Testis (tissue), 3 donors: ENCODE measurements around the gene CPNE4. TPM values are rescaled to one million over a fixed set of nuclear protein-coding genes. Genes with fewer than 3 reads are reported as not detected.

Experiments used
- DNase-seq: peaks from one replicate; pipeline ENCODE4 v3.0.0-alpha.2; 2019
- H3K27ac ChIP-seq, 2 donors: fragments of 200-600 bp; sonication (generic); one replicate each; pipeline ENCODE4 v1.5.1; 2019
- H3K27me3 ChIP-seq: fragments of 200-600 bp; sonication (generic); one replicate; pipeline ENCODE4 v1.5.1; 2019
- H3K36me3 ChIP-seq: fragments of 200-600 bp; sonication (generic); one replicate; pipeline ENCODE4 v1.5.1; 2017; ENCODE audit warnings: low read depth; ENCODE audit errors: missing control alignments
- H3K4me1 ChIP-seq: fragments of 200-600 bp; sonication (generic); one replicate; pipeline ENCODE4 v1.5.1; 2019
- H3K4me3 ChIP-seq, 2 donors: fragments of 200-600 bp; sonication (generic); one replicate each; pipeline ENCODE4 v1.5.1; 2017 to 2019
- H3K9me3 ChIP-seq: fragments of 200-600 bp; sonication (generic); one replicate; pipeline ENCODE4 v1.5.1; 2017
- CTCF ChIP-seq, 3 experiments: fragments of 450-650 bp in 2 of 3; fragments of 200-600 bp in 1 of 3; sonication (generic) in 1 of 3; IDR thresholded peaks; one replicate each; pipeline ENCODE4 v1.5.1; 2016 to 2019; ENCODE audit warnings: antibody characterized with exemption in 3 of 3, mild to moderate bottlenecking in 2 of 3, moderate library complexity in 1 of 3
- POLR2A ChIP-seq: fragments of 450-650 bp; IDR thresholded peaks from one replicate; pipeline ENCODE4 v1.6.1; 2017; ENCODE audit warnings: antibody characterized with exemption, mild to moderate bottlenecking, moderate library complexity
- WGBS, 2 donors: methylation state at CpG; one replicate each; pipeline ENCODE4 v1.1.5; 2018; 5-methylcytosine and 5-hydroxymethylcytosine counted together
- intact Hi-C: fragments of 100-400 bp; cut with DNase I; formaldehyde crosslinking; loops from one replicate; pipeline ENCODE4 v1.15.1; 2023; ENCODE audit warnings: low total_unique reads
- polyA plus RNA-seq: library from polyadenylated mRNA; stranded (reverse); fragments of 350-450 nt; fragmentation: Illumina TruSeq; extraction: RNeasy Lipid Tissue Mini Kit (QIAGEN cat#74804); gene quantifications from one replicate; pipeline ENCODE4 v1.2.3, GENCODE V29; 2014; ENCODE audit warnings: low read depth, low replicate concordance; ENCODE audit not compliant: insufficient read depth
- total RNA-seq, 2 donors: library from RNA; depleted of rRNA; stranded (reverse); fragments of >200 nt; gene quantifications; one replicate each; pipeline ENCODE4 v1.2.3, GENCODE V29; 2016

CPNE4 gene
- total and polyA plus RNA-seq, 3 donors from 2014 or later = 2.4 to 8.4 (median 4.5) TPM

- Histone ChIP-seq H3K4me3 (no peak overlapping the region), H3K36me3 (no peaks in the 10 kb centered on the region), H3K4me1 (no peaks in the 10 kb centered on the region), H3K9me3 (no peaks in the 10 kb centered on the region), H3K27ac (no peak overlapping the region), H3K27me3 (no peaks in the 10 kb centered on the region)
- intact Hi-C loops = no loop called here
- WGBS, 2 donors = 83 to 90% methylated on average over 2 of the region's 2 CpGs
- DNase-seq = no peak
- TF ChIP-seq POLR2A = no peak
- no peak for TF ChIP-seq CTCF (IDR thresholded peaks at IDR 0.05)
Observed at GRCh38 chr3:131731709-131732108, 303.1 kb downstream of the CPNE4 start.

GRCh38 chr3:131730581-131730980, 304.2 kb downstream of the CPNE4 start:
- DNase-seq = no peak

GRCh38 chr3:131729643-131730017, 305.2 kb downstream of the CPNE4 start:
- Histone ChIP-seq H3K36me3 (no peaks in the 10 kb centered on the region), H3K9me3 (no peaks in the 10 kb centered on the region), H3K27ac (no peak overlapping the region), H3K4me1 (no peaks in the 10 kb centered on the region), H3K4me3 (no peak overlapping the region), H3K27me3 (no peaks in the 10 kb centered on the region)
- WGBS, 2 donors = 86 to 91% methylated on average over 1 of the region's 1 CpG
- TF ChIP-seq POLR2A (no peak), CTCF (IDR thresholded peaks at IDR 0.05) (no peak)
- no peak for DNase-seq
- intact Hi-C loops = no loop called here

More at GRCh38 chr3:131730581-131730980, 304.2 kb downstream of the CPNE4 start:
- no peaks in the 10 kb centered on the region for H3K27me3 ChIP-seq
- intact Hi-C loops = no loop called here
- WGBS, 2 donors = 86 to 88% methylated on average over 1 of the region's 1 CpG
- no peak overlapping the region for H3K27ac ChIP-seq
- H3K4me1 ChIP-seq = no peaks in the 10 kb centered on the region
- H3K9me3 ChIP-seq = no peaks in the 10 kb centered on the region
- no peak for TF ChIP-seq POLR2A
- no peak for TF ChIP-seq CTCF (IDR thresholded peaks at IDR 0.05)
- H3K36me3 ChIP-seq = no peaks in the 10 kb centered on the region
- H3K4me3 ChIP-seq = no peak overlapping the region

- H3K4me1 ChIP-seq = no peaks in the 10 kb centered on the region
- intact Hi-C loops = no loop called here
- no peak overlapping the region for H3K4me3 ChIP-seq
- DNase-seq = no peak
- H3K27ac ChIP-seq = no peak overlapping the region
- no peaks in the 10 kb centered on the region for H3K27me3 ChIP-seq
- H3K36me3 ChIP-seq = no peaks in the 10 kb centered on the region
- H3K9me3 ChIP-seq = no peaks in the 10 kb centered on the region
- TF ChIP-seq POLR2A (no peak), CTCF (IDR thresholded peaks at IDR 0.05) (no peak)
- 54 to 68% methylated on average over 3 of the region's 3 CpGs for WGBS, 2 donors
Observed at GRCh38 chr3:131728898-131729642, 305.7 kb downstream of the CPNE4 start.

- Histone ChIP-seq H3K4me1 (no peaks in the 10 kb centered on the region), H3K27ac (no peak overlapping the region), H3K36me3 (no peaks in the 10 kb centered on the region), H3K9me3 (no peaks in the 10 kb centered on the region), H3K4me3 (no peak overlapping the region), H3K27me3 (no peaks in the 10 kb centered on the region)
- no peak for DNase-seq
- intact Hi-C loops = no loop called here
- TF ChIP-seq POLR2A (no peak), CTCF (IDR thresholded peaks at IDR 0.05) (no peak)
Observed at GRCh38 chr3:131725414-131725813, 309.4 kb downstream of the CPNE4 start.
